Sigmoid colon (tissue), 3 donors: ENCODE data around the gene VAMP7.

Experiments used
- POLR2A ChIP-seq, 2 donors: fragments of 450-650 bp; IDR thresholded peaks; one replicate each; pipeline ENCODE4 v1.6.1; 2016; ENCODE audit warnings: antibody characterized with exemption in 2 of 2, mild to moderate bottlenecking in 2 of 2, moderate library complexity in 2 of 2
- TF ChIP-seq, protein P1 (sequence below), 4 experiments: fragments of 450-650 bp in 3 of 4; fragments of 200-600 bp in 1 of 4; IDR thresholded peaks; one replicate each; pipeline ENCODE4 v1.5.1; 2016 to 2019; ENCODE audit warnings: antibody characterized with exemption in 4 of 4, mild to moderate bottlenecking in 3 of 4, moderate library complexity in 2 of 4

DNA sequence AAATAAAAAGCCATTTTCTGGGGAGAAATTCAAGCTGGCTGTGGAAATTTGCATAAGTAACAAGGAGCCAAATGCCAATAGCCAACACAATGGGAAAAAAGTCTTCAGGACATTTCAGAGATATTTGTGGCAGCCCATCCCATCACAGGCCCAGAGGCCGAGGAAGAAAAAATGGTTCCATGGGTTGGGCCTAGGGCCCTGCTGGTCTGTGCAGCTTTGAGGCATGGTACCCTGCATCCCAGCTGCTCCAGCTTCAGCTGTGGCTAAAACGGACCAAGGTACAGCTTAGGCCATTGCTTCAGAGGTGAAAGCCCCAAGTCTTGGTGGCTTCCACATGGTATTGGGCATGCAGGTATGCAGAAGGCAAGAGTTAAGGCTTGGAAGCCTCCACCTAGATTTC lies 102.2 kb downstream of the VAMP7 start:
- no peak for TF ChIP-seq POLR2A (IDR thresholded peaks at IDR 0.05)
- TF ChIP-seq, protein P1, sequence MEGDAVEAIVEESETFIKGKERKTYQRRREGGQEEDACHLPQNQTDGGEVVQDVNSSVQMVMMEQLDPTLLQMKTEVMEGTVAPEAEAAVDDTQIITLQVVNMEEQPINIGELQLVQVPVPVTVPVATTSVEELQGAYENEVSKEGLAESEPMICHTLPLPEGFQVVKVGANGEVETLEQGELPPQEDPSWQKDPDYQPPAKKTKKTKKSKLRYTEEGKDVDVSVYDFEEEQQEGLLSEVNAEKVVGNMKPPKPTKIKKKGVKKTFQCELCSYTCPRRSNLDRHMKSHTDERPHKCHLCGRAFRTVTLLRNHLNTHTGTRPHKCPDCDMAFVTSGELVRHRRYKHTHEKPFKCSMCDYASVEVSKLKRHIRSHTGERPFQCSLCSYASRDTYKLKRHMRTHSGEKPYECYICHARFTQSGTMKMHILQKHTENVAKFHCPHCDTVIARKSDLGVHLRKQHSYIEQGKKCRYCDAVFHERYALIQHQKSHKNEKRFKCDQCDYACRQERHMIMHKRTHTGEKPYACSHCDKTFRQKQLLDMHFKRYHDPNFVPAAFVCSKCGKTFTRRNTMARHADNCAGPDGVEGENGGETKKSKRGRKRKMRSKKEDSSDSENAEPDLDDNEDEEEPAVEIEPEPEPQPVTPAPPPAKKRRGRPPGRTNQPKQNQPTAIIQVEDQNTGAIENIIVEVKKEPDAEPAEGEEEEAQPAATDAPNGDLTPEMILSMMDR (IDR thresholded peaks at IDR 0.05), result no peak
